Stimulated activated CD8-positive, alpha-beta memory T cell treated with anti-CD3 and anti-CD28 coated beads, Interleukin-15, amount 100 ng/mL, for 4 hours (primary cell): Measurements from ENCODE around the gene TMED8.
A peak's percentile ranks its signal among the peaks of the same experiment; 100 is the strongest.
"Not testable (repeated sequence)": the region's sequence is repeated elsewhere in the genome, so short reads cannot be mapped to it uniquely, and the experiment has no call there.

Experiments used
- DNase-seq, 2 donors: peaks; one replicate each; pipeline ENCODE4 v3.0.0-alpha.2; 2020; ENCODE audit warnings: low read depth in 2 of 2

Gene TMED8

GRCh38 chr14:77376771-77377501 is at the start of gene TMED8, which contains the start of gene SAMD15:
Gene TMED8 (minus strand): TSS chr14:77377094. CDS start chr14:77377053, 41 bp downstream.
Gene SAMD15 (plus strand): TSS chr14:77377379. CDS start chr14:77377419, 40 bp downstream.
- DNase-seq, result peak; percentile 65 to 67

GRCh38 chr14:77426396-77426795 is 49.5 kb upstream of the TMED8 start:
- DNase-seq, result no peak

- DNase-seq, result no peak
These were observed 48.0 kb upstream of the TMED8 start for GRCh38 chr14:77424862-77425261.

GRCh38 chr14:77423423-77423822 is 46.5 kb upstream of the TMED8 start, which contains the start of gene NOXRED1:
Gene NOXRED1 (minus strand): TSS chr14:77423523. CDS start chr14:77422889, 634 bp downstream.
- DNase-seq, result no peak

- DNase-seq, result no peak
These were observed 44.3 kb upstream of the TMED8 start for GRCh38 chr14:77421201-77421600.

GRCh38 chr14:77416836-77417235 is 39.9 kb upstream of the TMED8 start:
- DNase-seq, result no peak

GRCh38 chr14:77416098-77416497 is 39.2 kb upstream of the TMED8 start:
- not testable (repeated sequence) for DNase-seq

GRCh38 chr14:77415403-77416030 is 38.6 kb upstream of the TMED8 start:
- not testable (repeated sequence) for DNase-seq

GRCh38 chr14:77409131-77409533 is 32.2 kb upstream of the TMED8 start:
- no peak for DNase-seq

- no peak for DNase-seq
These were observed 30.3 kb upstream of the TMED8 start for GRCh38 chr14:77407158-77407557.

- no peak for DNase-seq
These were observed 29.8 kb upstream of the TMED8 start for GRCh38 chr14:77406718-77407117.

GRCh38 chr14:77406086-77406485 is 29.2 kb upstream of the TMED8 start:
- DNase-seq, result no peak

- no peak for DNase-seq
These were observed 26.9 kb upstream of the TMED8 start for GRCh38 chr14:77403768-77404167.

- no peak for DNase-seq
These were observed 23.3 kb upstream of the TMED8 start for GRCh38 chr14:77400216-77400615.

GRCh38 chr14:77390188-77390587 is 13.3 kb upstream of the TMED8 start:
- DNase-seq, result no peak

- DNase-seq, result no peak
These were observed 1.8 kb upstream of the TMED8 start for GRCh38 chr14:77378701-77379100.

- DNase-seq, result no peak
These were observed 579 bp upstream of the TMED8 start for GRCh38 chr14:77377502-77377844.

- DNase-seq, result peak in 1 of 2 donors; percentile 0
These were observed 722 bp downstream of the TMED8 start for GRCh38 chr14:77375973-77376770.

- no peak for DNase-seq
These were observed 1.5 kb downstream of the TMED8 start for GRCh38 chr14:77375164-77375950.

GRCh38 chr14:77372304-77372841 is 4.5 kb downstream of the TMED8 start:
- DNase-seq, result no peak

- no peak for DNase-seq
These were observed 7.6 kb downstream of the TMED8 start for GRCh38 chr14:77369285-77369684.
